LNCAP (cell line): ENCODE measurements around the gene FBXO44.

Experiments
- CTCF ChIP-seq: fragments of 450-650 bp; IDR thresholded peaks from 2 replicates; pipeline ENCODE4 v1.5.1; 2017; ENCODE audit warnings: mild to moderate bottlenecking

Gene FBXO44

GRCh38 chr1:11678442-11678841 is 23.8 kb downstream of the FBXO44 start:
- TF ChIP-seq CTCF = no peak

GRCh38 chr1:11680270-11681070 is 25.8 kb downstream of the FBXO44 start:
- TF ChIP-seq CTCF = no peak

GRCh38 chr1:11681071-11681771 is 26.5 kb downstream of the FBXO44 start, which contains the start of gene MAD2L2:
Gene MAD2L2 (minus strand): TSS chr1:11681148. CDS start chr1:11680601, 547 bp downstream.
- TF ChIP-seq CTCF = no peak

- no peak for TF ChIP-seq CTCF
Observed at GRCh38 chr1:11682287-11682771, 27.7 kb downstream of the FBXO44 start.

GRCh38 chr1:11682799-11683198 is 28.1 kb downstream of the FBXO44 start:
- no peak for TF ChIP-seq CTCF

GRCh38 chr1:11684070-11684469 is 29.4 kb downstream of the FBXO44 start:
- TF ChIP-seq CTCF = no peak

GRCh38 chr1:11685210-11685752 is 30.6 kb downstream of the FBXO44 start:
- TF ChIP-seq CTCF = no peak
